ENCODE measurements around the gene CHSY1. TPM values are rescaled to one million over a fixed set of nuclear protein-coding genes. Genes with fewer than 3 reads are reported as not detected.

Gene CHSY1
- total and polyA plus RNA-seq, 8 donors, result 4.7 to 57.1 (median 22.1) TPM

DNA sequence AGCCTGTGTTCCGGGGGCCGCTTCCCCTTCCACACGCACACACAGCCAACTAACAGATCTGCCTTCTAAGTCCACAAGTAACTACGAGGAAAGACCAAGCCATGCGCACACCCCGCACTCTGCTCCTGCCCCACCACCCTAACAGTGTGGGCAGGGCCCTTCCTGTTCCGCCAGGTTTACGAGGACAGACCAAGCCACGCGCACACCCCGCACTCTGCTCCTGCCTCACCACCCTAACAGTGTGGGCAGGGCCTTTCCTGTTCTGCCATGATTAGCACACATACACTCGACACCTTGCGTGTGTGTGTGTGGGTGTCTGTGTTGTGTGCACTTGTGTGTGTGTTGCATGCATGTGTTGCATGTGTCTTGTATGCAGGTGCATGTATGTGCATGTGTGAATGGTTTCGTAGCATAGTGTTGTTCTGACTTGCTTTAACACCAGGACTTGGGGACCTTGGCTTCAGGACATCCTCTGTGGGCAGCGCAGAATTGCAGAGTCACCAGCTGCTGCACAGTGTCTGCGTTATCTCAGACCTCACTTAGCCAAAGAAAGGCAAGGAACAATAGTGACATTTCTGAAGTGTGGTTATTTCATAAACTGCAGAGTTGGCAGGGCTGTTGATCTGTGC lies 114.4 kb downstream of the CHSY1 start:
- intact Hi-C loops (cut with DNase I; ENCODE audit: low total_unique reads), result no loop called here
- no peaks in the 10 kb centered on the region for H3K36me3 ChIP-seq
- peak overlapping the region in 1 of 5 donors; percentile 38 for H3K27ac ChIP-seq
- peaks cover 0 to 5% (median 0%) of the 10 kb centered on the region in 4 donors for H3K9me3 ChIP-seq
- DNase-seq, result no peak
- no peak for TF ChIP-seq POLR2AphosphoS5 (IDR thresholded peaks at IDR 0.05)
- TF ChIP-seq EP300 (IDR thresholded peaks at IDR 0.05), result no peak
- no peak for TF ChIP-seq POLR2A (IDR thresholded peaks at IDR 0.05)
- TF ChIP-seq, protein P1, sequence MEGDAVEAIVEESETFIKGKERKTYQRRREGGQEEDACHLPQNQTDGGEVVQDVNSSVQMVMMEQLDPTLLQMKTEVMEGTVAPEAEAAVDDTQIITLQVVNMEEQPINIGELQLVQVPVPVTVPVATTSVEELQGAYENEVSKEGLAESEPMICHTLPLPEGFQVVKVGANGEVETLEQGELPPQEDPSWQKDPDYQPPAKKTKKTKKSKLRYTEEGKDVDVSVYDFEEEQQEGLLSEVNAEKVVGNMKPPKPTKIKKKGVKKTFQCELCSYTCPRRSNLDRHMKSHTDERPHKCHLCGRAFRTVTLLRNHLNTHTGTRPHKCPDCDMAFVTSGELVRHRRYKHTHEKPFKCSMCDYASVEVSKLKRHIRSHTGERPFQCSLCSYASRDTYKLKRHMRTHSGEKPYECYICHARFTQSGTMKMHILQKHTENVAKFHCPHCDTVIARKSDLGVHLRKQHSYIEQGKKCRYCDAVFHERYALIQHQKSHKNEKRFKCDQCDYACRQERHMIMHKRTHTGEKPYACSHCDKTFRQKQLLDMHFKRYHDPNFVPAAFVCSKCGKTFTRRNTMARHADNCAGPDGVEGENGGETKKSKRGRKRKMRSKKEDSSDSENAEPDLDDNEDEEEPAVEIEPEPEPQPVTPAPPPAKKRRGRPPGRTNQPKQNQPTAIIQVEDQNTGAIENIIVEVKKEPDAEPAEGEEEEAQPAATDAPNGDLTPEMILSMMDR (IDR thresholded peaks at IDR 0.05), result no peak
- no peaks in the 10 kb centered on the region for H3K27me3 ChIP-seq
- peaks cover 0 to 13% (median 2%) of the 10 kb centered on the region in 4 donors for H3K4me1 ChIP-seq
- H3K4me3 ChIP-seq, result no peak overlapping the region
- 68 to 82% (median 74%) methylated on average over 16 of the region's 16 CpGs for WGBS, 5 donors

GRCh38 chr15:101136381-101137268 lies 115.2 kb downstream of the CHSY1 start:
- H3K27ac ChIP-seq, result peak overlapping the region in 1 of 5 donors; percentile 38
- TF ChIP-seq, protein P1 (IDR thresholded peaks at IDR 0.05), result no peak
- TF ChIP-seq POLR2AphosphoS5 (IDR thresholded peaks at IDR 0.05) (no peak), EP300 (IDR thresholded peaks at IDR 0.05) (no peak), POLR2A (IDR thresholded peaks at IDR 0.05) (no peak)

DNA sequence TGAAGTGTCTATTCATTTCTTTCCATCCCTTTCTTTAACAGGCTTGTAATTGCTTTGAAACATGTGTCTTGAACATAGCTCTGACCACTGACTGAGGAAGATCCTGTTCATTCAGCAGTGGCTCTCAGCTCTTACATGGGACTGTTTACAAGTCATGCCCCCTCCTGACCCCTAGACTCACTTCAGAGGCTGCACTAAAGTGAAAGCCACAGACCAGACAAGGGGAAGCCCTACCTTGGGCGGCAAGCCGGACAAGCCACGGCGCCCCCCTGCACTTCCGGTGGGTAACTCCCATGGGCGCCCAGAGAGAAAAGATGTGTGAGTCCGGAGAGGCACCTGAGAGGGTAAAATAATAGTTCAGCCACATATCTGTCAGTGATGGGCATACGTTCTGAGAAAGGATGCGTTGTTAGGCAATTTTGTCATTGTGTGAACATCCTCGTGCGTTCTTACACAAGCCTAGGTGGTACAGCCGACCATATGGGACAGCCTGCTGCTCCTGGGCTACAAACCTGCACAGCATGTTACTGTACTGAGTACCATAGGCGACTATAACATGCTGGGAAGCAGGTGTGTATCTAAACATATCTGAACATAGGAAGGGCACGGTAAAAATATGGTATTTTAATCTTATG lies 116.2 kb downstream of the CHSY1 start:
- WGBS, 5 donors, result 72 to 79% (median 76%) methylated on average over 14 of the region's 14 CpGs
- intact Hi-C loops (cut with DNase I; ENCODE audit: low total_unique reads), result no loop called here
- H3K27me3 ChIP-seq, result no peaks in the 10 kb centered on the region
- H3K36me3 ChIP-seq, result no peaks in the 10 kb centered on the region
- no peak overlapping the region for H3K4me3 ChIP-seq
- peaks cover 0 to 13% (median 2%) of the 10 kb centered on the region in 4 donors for H3K4me1 ChIP-seq
- H3K9me3 ChIP-seq, result peaks cover 0 to 5% (median 0%) of the 10 kb centered on the region in 4 donors
- TF ChIP-seq, protein P1 (IDR thresholded peaks at IDR 0.05), result no peak
- TF ChIP-seq POLR2AphosphoS5 (IDR thresholded peaks at IDR 0.05) (no peak), POLR2A (IDR thresholded peaks at IDR 0.05) (no peak), EP300 (IDR thresholded peaks at IDR 0.05) (no peak)
- DNase-seq, result no peak
- H3K27ac ChIP-seq, result no peak overlapping the region

More at GRCh38 chr15:101136381-101137268, 115.2 kb downstream of the CHSY1 start:
- WGBS, 5 donors, result 81 to 90% (median 86%) methylated on average over 14 of the region's 14 CpGs
- H3K4me3 ChIP-seq, result no peak overlapping the region
- no peaks in the 10 kb centered on the region for H3K27me3 ChIP-seq
- intact Hi-C loops (cut with DNase I; ENCODE audit: low total_unique reads), result no loop called here
- DNase-seq, result no peak
- peaks cover 0 to 5% (median 0%) of the 10 kb centered on the region in 4 donors for H3K9me3 ChIP-seq
- no peaks in the 10 kb centered on the region for H3K36me3 ChIP-seq
- H3K4me1 ChIP-seq, result peaks cover 0 to 13% (median 2%) of the 10 kb centered on the region in 4 donors

- H3K4me1 ChIP-seq, result peaks cover 0 to 13% (median 2%) of the 10 kb centered on the region in 4 donors
- intact Hi-C loops (cut with DNase I; ENCODE audit: low total_unique reads), result no loop called here
- 95 to 100% (median 96%) methylated on average over 5 of the region's 5 CpGs for WGBS, 5 donors
These were observed 117.1 kb downstream of the CHSY1 start for GRCh38 chr15:101134780-101135179.

More at GRCh38 chr15:101134780-101135179, 117.1 kb downstream of the CHSY1 start:
- Histone ChIP-seq H3K27me3 (no peaks in the 10 kb centered on the region), H3K4me3 (no peak overlapping the region), H3K27ac (no peak overlapping the region), H3K9me3 (peaks cover 0 to 5% (median 0%) of the 10 kb centered on the region in 4 donors), H3K36me3 (no peaks in the 10 kb centered on the region)
- no peak for TF ChIP-seq EP300 (IDR thresholded peaks at IDR 0.05)
- TF ChIP-seq, protein P1 (IDR thresholded peaks at IDR 0.05), result no peak
- DNase-seq, result no peak

Measured in stomach (tissue), 9 donors.